PFSK-1 (cell line): ENCODE results near the gene RASSF7.

ENCODE experiments used
- FOXP2 ChIP-seq: optimal IDR thresholded peaks from 2 replicates; pipeline ENCODE3; 2011; ENCODE audit warnings: borderline replicate concordance, control low read depth, inconsistent platforms; ENCODE audit not compliant: insufficient read depth; ENCODE audit errors: extremely low read length, extremely low read depth
- POLR2AphosphoS5 ChIP-seq: IDR thresholded peaks from 2 replicates; pipeline ENCODE4 v1.6.1; 2012; ENCODE audit warnings: low read depth, mild to moderate bottlenecking, control low read depth, low read length, moderate library complexity
- REST ChIP-seq, 2 experiments: IDR thresholded peaks; 2 replicates each; pipeline versions ENCODE4 v1.6.1 to v1.8.0; 2011 to 2012; ENCODE audit warnings: low read depth in 2 of 2, low read length in 2 of 2, control low read depth in 1 of 2, inconsistent platforms in 1 of 2, mild to moderate bottlenecking in 1 of 2, moderate library complexity in 1 of 2; ENCODE audit not compliant: insufficient read depth in 1 of 2
- SIN3A ChIP-seq: IDR thresholded peaks from 2 replicates; pipeline ENCODE4 v1.6.1; 2012; ENCODE audit warnings: mild to moderate bottlenecking, low read length, moderate library complexity, borderline replicate concordance; ENCODE audit not compliant: insufficient read depth
- TAF1 ChIP-seq: IDR thresholded peaks from 2 replicates; pipeline ENCODE4 v1.6.1; 2012; ENCODE audit warnings: low read length, control low read depth, borderline replicate concordance; ENCODE audit not compliant: insufficient read depth

RASSF7 gene

DNA sequence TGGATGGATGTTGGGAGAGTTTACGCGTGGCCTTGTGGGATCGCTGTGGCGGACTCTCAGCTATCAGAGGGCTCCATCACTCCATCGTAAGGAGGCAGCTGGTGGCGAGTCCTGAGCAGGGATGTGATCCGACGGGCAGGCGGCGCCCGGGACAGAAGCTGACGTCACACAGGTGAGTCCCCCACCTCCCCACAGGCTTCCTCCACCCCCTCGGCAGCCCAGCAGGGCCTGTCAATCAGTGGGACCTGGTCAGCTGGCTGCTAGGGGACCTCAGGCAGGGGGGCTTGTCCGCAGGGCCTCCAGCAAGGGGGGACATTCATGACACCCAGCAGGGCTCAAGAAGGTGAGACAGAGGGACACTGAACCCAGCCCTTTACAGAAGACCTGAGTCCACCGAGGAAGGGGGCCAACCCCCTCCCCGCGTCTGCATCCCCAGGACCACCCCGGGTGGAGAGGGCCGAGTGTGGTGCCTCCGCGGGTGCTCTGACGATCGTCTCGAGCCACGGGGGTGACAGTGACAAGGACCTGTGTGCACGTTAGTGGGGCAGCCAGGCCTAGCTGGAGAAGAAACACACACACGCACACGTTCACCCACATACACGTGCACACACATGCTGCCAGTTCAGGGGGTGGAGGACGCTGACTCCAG is 32.5 kb upstream of the RASSF7 start:
- no peak for TF ChIP-seq SIN3A
- TF ChIP-seq TAF1: no peak
- TF ChIP-seq REST (IDR thresholded peaks at IDR 0.05; ENCODE audit: insufficient read depth in 1 of 2, low read depth in 2 of 2, low read length in 2 of 2): no peak
- no peak for TF ChIP-seq FOXP2
- TF ChIP-seq POLR2AphosphoS5: no peak

GRCh38 chr11:528815-529727 is 31.7 kb upstream of the RASSF7 start:
- TF ChIP-seq POLR2AphosphoS5: no peak
- no peak for TF ChIP-seq SIN3A
- TF ChIP-seq REST (IDR thresholded peaks at IDR 0.05; ENCODE audit: insufficient read depth in 1 of 2, low read depth in 2 of 2, low read length in 2 of 2): no peak
- TF ChIP-seq TAF1: no peak
- TF ChIP-seq FOXP2: no peak

DNA sequence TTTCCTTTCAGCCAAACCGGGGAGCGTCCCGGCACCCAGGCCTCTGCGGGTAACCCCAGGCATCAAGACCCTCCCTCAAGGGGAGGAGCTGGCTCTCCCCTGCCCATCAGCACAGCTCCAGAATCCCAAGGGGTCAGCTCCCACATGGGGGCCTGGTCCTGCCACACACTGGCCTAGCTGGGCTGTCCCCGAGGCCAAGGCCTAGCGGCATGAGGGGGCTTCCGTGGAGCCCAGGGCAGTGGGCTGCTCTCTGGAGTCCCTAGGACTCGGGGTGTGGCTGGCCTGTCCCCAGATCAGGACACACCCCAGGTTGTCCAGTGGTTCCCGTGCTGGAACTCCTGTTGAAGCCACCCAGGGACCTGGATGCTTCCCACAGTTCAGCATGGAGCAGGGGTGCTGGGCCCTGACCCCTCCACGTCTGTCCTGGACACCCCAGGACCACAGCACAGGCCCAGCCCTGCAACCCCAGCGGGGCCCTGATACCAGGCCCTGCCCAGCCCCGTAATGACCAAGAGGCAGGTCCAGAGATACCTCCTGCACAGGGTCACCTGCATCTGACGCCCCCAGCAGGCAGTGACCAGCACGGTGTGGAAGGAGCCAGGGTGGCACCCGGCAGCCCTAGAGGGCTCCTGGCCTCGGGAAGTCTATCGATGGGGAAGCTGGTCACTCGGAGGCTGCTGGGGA is 30.9 kb upstream of the RASSF7 start:
- TF ChIP-seq REST (IDR thresholded peaks at IDR 0.05; ENCODE audit: insufficient read depth in 1 of 2, low read depth in 2 of 2, low read length in 2 of 2) (no peak), FOXP2 (no peak), POLR2AphosphoS5 (no peak), TAF1 (no peak), SIN3A (no peak)

DNA sequence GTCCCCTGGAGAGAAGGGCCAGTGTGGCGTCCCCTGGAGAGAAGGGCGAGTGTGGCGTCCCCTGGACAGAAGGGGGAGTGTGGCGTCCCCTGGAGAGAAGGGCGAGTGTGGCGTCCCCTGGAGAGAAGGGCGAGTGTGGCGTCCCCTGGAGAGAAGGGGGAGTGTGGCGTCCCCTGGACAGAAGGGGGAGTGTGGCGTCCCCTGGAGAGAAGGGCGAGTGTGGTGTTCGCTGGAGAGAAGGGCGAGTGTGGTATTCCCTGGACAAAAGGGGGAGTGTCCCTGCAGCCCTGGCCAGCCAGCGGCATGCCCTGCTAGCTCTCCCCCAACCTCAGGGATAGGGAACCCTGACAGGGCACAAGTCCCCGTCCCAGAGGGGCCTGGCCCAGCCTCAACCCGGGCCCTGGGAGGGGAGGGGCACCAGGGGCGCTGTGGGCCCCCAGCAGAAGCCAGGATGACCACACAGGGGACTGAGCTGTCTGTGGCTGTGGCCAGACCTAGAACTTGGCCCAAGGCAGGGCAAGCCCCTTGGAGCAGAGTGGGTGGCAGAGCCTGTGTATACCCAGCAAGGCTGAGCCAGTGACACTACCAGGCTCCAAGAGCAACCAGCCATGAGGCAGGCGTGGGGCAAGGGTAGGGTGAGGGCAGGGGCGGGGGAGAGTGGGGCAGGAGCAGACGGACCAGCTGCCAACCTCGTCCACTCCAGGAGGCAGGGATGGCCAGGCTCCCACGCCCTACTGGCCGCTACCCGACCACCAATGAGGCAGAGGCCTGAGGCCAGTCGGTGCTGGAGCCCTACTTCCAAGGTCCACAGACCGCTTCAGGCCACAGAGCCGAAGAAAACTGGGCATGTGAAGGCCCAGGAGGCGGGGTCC is 29.6 kb upstream of the RASSF7 start:
- TF ChIP-seq REST (IDR thresholded peaks at IDR 0.05; ENCODE audit: insufficient read depth in 1 of 2, low read depth in 2 of 2, low read length in 2 of 2): no peak
- no peak for TF ChIP-seq SIN3A
- TF ChIP-seq POLR2AphosphoS5: no peak
- TF ChIP-seq TAF1: no peak
- no peak for TF ChIP-seq FOXP2
